NT2/D1 (cell line): ENCODE results near the gene MYO7B.

ENCODE experiments used
- SUZ12 ChIP-seq: IDR thresholded peaks from 2 replicates; pipeline ENCODE4 v1.6.1; 2011; ENCODE audit not compliant: insufficient read length, insufficient read depth; ENCODE audit errors: extremely low read depth
- YY1 ChIP-seq: IDR thresholded peaks from 2 replicates; pipeline ENCODE4 v1.6.1; 2011; ENCODE audit not compliant: insufficient read length, insufficient read depth
- ZNF274 ChIP-seq: IDR thresholded peaks from 2 replicates; pipeline ENCODE4 v1.6.1; 2011; ENCODE audit warnings: mild to moderate bottlenecking, low read depth, low read length

DNA sequence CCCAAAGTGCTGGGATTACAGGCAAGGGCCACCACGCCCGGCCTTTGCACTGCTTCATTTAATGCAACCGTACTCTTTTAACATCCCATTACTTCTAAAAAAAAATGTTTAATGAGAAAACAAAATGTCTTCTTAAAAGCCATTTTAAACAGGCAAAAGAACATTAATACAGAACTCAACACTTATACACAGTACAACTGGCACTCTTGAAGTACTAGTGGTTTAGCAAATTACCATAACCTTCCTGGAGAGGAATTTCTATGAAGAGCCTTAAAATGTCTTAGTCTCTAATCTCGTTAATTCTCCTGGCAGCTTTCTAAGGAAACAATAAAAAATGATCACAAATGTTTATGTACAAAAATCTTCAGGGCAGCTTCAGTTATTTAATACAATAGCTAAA, 15.1 kb upstream of the MYO7B start:
- TF ChIP-seq YY1 = no peak
- TF ChIP-seq SUZ12 = no peak
- no peak for TF ChIP-seq ZNF274
